GM19099 (cell line): ENCODE data around the gene NBAS.

ENCODE experiments used
- POLR2A ChIP-seq: IDR thresholded peaks from 3 replicates; pipeline ENCODE4 v1.6.1; 2011; ENCODE audit warnings: low read depth; ENCODE audit not compliant: insufficient read length; ENCODE audit errors: extremely low read depth

Gene NBAS

DNA sequence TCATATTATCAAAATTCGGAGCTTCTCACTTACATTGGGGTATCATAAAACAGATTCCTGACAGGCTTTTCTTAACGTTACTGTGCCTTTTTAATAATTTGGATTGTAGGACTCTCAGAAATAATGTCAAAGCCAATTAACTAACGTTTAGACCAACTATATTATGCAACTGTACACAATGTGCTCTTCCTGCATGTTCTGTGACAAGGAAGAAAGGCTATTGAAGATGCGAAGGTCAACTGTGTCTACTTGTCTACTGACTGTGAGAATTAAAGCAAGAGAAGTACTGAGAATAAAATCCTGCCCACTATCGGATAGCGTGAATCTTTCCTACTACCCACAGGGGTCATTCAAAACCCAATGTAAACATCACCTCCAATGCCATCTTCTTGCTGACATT lies 393.0 kb downstream of the NBAS start:
- no peak for TF ChIP-seq POLR2A

DNA sequence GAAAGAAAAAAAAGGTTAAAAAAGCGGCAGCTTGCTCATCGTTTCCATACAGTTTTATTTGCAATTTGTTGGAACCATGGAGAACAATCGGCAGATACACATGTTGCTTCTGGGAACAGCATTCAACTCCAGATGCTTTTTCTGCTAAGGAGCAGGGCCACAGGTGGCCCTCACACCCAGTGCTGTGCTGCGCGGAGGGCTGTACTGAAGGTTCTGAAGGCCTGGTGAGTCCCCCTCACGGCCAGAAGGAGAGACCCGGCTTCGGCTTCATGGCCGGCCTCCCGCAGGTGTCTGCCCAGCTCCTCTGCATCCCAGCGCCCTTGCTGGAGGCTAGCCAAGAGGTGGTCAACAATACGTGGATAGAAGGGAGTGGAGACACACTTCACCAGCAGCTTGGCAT lies 394.3 kb downstream of the NBAS start:
- no peak for TF ChIP-seq POLR2A

DNA sequence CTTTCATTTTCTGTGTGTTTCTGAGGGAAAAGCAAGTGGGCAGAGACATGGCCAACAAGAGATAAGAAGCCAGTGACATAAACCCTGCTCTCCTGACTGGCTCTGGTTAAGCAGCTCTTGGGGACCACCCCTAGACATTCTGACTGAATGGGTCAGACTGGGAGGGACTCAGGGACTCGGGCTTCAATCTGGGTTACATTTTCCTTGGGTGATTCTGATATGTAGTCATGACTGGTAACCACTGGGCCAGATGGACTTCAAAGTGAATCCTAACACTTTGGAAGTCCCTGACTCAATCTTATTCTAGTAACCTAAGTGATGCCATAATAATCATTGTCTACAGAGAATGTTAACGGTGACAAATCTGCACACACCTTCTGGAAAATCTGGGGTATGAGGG lies 397.8 kb downstream of the NBAS start:
- no peak for TF ChIP-seq POLR2A

DNA sequence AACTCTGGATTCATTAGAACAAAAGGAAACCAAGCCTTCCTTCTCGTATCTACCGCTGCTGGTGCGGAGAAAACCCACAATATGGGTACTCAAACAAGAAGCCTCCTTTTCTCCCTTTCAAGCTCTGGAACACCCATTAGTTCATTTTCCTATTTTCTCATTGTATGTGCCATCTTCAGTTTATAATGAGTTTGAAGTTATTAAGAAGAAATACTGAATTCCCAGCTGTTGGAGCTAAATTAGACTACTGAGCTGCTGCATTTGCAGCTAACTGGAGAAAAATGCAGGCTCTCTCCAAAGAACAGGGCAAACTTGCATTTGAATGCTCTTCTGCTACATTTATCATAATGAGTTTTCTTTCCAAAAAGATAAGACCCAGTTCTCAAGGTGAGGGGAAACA lies 398.5 kb downstream of the NBAS start:
- no peak for TF ChIP-seq POLR2A

DNA sequence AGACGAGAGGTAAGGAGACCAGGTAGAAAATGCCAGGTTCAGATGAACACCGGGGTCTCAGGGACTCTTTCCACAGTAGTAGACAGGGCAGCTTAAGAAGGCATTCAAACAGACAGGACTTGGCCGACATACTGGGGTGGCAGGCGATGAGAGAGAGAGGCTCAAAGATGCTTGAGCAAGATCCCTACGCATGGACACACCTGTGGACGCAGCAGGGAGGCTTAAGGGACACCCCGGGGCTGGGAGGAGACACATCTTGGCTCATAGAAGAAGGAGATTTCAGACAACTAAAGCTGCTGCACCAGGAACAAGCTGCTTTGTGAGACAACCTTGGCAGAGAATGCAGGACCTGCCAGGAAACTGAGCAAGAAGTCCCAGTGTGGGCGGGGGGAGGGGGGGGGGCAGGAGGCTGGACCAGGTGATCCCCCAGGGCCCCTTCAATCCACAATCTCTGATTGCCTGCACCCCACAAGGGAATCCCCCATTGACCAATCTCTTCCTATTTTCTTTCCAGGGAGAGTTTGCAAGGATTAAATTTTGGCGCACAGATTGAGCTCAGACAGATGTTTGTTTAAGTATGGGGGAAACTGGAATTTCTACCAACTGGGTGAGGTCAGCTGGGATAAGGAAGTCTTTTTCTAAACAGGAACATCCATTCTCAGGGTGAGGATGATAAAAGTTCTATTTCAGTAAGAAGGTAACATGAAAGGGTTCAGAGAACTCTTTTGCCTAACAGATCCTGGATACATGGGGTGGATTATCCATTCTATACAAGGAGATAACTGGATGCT lies 400.7 kb downstream of the NBAS start:
- TF ChIP-seq POLR2A = no peak

DNA sequence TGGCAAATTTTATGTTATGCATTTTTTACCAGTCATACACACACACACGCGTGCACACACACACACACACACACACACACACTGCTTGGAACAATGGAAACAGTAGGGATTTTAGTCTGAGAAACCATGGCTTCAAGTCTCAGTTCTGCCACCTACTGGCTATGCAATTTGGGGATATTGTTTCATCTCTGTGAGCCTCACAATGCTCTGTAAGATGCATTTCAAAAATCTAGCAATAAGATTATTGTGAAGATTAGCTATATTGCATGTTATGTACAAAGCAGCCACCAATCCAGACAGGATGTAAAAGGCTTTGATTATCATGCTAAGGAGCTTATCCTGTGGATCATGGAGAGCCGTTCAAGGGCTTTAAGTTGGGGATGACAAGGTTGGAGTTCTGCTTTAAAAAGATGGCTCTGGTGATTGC lies 401.4 kb downstream of the NBAS start:
- TF ChIP-seq POLR2A = no peak

DNA sequence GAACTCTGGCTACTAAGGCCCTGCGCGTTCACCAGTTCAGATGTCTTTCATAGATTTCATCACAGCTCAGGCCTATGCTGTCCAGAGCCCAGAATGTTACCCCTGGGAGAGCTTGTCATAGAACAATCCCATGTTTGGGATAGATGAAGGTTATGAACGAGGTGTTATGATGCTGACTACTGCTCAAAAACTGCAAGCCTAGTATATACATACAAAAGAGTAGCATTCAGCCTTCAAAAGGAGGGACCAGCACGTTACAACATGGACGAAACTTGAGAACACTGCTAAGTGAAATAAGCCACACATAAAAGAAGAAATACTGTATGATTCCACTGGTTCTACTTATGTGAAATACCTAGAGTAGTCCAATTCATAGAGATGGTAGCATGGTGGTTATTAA lies 401.9 kb downstream of the NBAS start:
- no peak for TF ChIP-seq POLR2A

DNA sequence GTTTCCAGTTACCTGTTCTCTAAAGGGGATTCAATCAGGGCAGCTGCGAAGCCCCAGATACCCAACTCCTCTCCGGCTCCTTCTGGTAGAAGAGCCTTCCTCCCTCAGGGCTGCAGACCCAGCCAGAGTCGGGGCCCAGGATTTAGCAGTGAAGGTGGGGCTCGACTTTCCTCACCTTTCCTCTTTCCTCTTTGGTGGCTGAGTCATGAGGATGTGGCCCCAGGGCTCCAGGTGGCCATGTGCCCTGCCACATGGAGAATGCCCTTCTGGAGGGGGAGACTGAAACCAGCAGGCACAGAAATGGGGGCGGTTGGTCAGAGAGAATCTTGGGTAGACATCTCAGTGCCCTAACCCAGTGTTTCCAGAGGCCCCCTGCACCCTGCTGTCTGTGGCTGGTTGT lies 402.6 kb downstream of the NBAS start:
- TF ChIP-seq POLR2A = no peak

DNA sequence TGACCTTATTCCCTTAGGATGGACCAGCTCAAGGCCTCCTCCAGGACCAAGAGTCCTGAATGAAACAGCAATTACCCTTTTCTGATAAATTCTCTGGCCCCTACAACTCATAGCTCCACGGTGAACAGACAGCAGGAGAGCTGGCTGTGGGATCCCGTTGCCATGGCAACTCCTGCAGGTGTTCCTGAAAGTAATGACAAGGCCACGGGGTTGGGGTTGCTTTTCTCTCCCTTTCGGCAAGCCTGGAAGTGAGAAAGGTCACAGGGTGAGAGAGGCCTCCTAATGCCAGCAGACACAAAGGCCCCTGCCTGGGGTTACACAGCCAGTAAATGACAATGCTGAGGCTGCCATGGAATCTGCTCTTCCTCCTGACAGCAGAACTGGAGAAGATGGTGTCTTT lies 403.0 kb downstream of the NBAS start:
- no peak for TF ChIP-seq POLR2A

DNA sequence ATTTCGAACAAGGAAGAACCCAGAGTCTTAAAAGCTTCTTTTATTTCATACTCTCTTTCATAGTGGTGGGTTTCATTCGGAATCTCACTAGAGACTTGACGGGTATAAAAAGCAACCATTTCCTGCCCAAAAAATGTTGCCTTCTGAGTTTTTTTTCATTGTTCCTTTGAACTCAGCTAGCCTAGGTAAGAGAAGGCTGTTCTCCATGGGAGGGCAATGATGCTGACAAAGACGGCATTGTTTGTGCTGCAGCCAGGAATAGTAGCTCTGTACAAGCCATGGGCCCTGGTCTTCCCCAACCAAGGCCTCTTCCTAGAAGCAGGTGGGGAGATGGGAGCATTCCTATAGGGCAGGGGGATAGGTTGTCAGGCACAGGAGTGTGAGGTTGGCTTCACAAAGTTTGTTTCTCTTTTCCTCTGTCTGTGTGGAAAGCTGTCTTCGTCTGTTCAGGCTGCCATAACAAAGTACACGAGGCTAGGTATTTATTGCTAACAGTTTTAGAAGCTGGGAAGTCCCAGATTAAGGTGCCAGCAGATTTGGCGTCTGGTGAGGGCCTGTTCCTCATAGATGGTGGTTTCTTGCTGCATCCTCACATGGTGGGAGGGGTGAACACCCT lies 405.1 kb downstream of the NBAS start:
- no peak for TF ChIP-seq POLR2A

DNA sequence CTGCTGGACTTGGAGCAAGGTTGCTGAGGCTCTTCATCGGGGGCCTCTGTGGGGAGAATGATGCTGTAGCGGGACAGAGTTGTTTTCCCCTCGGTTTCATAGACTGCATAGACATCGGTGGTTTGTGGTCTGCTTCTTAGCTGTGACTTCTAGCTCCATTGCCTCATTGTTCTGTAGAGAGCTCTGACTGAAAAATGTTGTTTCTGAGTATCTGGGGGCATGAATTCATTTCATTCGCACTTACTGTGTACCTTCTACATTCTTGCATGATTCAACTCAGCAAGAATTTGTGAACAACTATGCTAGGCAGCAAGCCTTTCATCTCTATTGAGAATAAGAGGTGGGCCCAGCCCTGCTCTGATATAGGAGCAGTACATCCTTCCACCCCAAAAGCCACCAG lies 406.8 kb downstream of the NBAS start:
- no peak for TF ChIP-seq POLR2A

DNA sequence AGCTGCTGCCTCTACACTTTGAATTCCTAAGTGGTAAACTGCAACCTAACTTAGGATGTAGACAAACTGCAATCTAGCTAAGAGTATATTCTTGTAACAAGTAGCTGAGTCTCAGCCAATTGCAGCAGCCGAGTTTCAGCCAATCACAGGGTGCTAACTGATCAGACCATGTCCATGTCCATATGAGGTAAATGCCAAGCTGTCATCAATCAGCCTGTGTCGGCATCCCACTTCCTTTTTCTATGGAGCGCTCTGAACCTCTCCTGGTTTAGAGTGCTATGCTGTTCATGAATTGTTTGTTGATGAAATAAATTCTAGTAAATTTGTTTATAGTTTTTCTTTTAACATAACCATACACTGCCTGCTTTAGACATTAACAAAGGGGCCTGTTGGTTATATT lies 408.8 kb downstream of the NBAS start:
- no peak for TF ChIP-seq POLR2A

DNA sequence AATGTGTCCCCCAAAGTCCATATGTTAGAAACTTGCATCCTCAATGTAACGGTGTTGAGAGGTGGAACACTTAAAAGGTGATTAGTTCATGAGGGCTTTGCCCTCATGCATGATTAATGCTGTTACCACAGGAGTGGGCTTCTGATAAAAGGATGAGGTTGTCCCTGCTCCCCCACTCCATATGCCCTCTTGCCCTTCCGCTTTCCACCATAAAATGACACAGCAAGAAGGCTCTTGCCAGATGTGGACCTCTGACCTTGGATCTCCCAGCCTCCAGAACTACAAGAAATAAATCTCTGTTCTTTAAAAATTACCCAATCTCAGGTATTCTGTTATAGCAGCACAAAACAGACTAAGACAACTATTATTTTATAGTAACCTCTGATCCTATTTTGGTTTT lies 412.1 kb downstream of the NBAS start:
- no peak for TF ChIP-seq POLR2A

DNA sequence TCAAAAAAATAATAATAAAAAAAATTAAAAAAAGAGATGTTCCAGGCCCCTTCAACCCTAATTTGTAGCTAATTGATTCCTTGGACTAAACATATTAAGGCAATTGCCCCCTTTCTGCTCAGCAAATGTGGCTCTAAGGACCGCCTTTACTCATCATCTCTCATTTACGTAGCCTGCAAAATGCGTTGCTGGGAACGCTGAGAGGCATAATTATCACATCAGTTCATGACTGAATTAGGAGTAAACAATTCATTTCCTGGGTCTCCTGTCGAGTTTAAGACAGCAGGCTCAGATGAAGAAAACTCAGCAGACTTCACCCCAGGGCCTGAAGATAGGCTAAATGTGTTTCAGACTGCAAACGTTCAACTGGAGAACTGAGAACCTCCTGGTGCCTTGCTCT lies 413.5 kb downstream of the NBAS start:
- TF ChIP-seq POLR2A = no peak

DNA sequence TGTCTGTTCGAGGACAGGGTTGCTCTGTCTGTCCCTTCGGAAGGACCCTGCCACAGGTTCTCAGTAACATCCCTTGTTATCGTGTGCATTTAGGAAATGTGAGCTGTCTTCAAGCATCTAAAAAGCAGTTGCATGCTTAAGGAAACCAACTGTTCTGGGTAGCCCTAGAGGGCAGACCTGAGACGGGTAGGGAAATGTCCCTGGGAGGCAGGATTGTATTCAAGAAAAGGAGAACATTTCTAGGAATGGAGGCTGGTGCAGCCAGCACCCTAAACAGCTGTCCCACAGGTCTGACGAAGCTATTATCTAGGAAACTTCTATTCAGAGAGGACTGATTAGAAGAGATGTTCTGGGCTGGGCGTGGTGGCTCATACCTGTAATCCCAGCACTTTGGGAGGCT lies 414.2 kb downstream of the NBAS start:
- TF ChIP-seq POLR2A = no peak

DNA sequence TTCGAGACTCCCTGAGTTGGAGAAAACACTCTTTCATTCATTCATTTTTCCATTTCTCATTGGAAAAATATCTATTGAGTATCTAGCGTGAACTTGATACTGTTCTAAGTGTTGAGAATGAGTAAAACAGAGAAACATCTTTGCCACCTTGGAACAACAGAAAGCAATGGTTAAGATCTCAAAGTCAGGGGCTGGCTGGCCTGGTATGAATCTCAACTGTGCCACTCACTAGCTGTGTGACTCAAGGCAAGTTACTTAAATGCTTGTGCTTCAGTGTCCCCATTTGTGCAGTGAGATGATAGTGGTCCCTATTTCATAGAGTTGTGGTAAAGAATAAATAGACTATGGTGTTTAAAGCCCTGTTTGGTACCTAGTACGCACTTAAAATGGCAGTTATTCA lies 415.2 kb downstream of the NBAS start:
- TF ChIP-seq POLR2A = no peak
